ENCODE results near the gene FTSJ3.

The FTSJ3 gene

GRCh38 chr17:63785556-63785955 is 41.9 kb downstream of the FTSJ3 start:
- no peak for DNase-seq

- no peak for DNase-seq
These were observed 43.9 kb downstream of the FTSJ3 start for GRCh38 chr17:63783522-63783921.

GRCh38 chr17:63780928-63781327 is 46.5 kb downstream of the FTSJ3 start:
- no peak for DNase-seq

GRCh38 chr17:63780507-63780906 is 47.0 kb downstream of the FTSJ3 start:
- DNase-seq = peak; percentile 23

- DNase-seq = no peak
These were observed 52.0 kb downstream of the FTSJ3 start for GRCh38 chr17:63775420-63775819.

GRCh38 chr17:63774969-63775265 is 52.5 kb downstream of the FTSJ3 start:
- DNase-seq = no peak

GRCh38 chr17:63774141-63774968 is 53.1 kb downstream of the FTSJ3 start, which contains the start of gene DDX42:
Gene DDX42, plus strand, starts transcription at chr17:63774170. Its CDS starts 12,880 bp downstream, at chr17:63787050.
- DNase-seq = peak; percentile 29

- DNase-seq = peak; percentile 99
These were observed 54.0 kb downstream of the FTSJ3 start, which contains the start of gene CCDC47 for GRCh38 chr17:63773272-63774140. Gene CCDC47, minus strand, starts transcription at chr17:63773597. Its CDS starts 7,422 bp downstream, at chr17:63766175.

- DNase-seq = no peak
These were observed 54.6 kb downstream of the FTSJ3 start for GRCh38 chr17:63772801-63773271.
